A172 (cell line): ENCODE measurements around the gene NRG3. TPM values are rescaled to one million over a fixed set of nuclear protein-coding genes. Genes with fewer than 3 reads are reported as not detected.
A peak's percentile ranks its signal among the peaks of the same experiment; 100 is the strongest.
"Not testable (repeated sequence)": the region's sequence is repeated elsewhere in the genome, so short reads cannot be mapped to it uniquely, and the experiment has no call there.

Experiments
- DNase-seq: peaks from one replicate; pipeline ENCODE4 v3.0.0-alpha.2; 2015; ENCODE audit warnings: low spot score
- total RNA-seq: library from RNA; depleted of rRNA; stranded (reverse); fragments of >200 nt; shearing (Covaris generic); gene quantifications from 2 replicates; pipeline ENCODE4 v1.2.3, GENCODE V29; 2014

Gene NRG3
- total RNA-seq, 1 experiment from 2014 or later: 0.16 TPM

DNA sequence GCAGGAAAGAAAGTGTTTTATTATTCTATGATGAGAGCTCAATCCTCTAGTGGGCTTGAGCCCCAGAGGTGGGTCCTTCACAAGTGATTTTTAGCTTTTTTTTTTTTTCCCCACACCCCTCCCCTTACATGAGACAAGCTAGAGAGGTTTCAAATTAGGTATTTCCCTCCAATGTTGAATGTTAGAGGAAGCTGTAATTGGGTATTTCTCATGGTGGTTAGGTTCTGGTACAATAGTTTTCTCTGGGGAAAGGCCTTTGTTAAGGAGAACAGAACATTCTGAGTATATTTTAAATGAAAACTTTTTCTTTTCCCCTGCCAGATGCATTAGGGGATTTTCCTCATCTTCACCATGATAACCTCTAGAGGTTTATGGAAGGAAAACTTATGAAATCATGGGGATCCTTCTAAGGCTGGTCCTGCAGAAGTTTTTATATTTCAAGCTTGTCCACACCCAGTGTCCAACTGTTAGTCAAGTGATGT is 1039.7 kb downstream of the NRG3 start:
- DNase-seq: no peak

- no peak for DNase-seq
Observed at GRCh38 chr10:82916941-82917340, 1041.9 kb downstream of the NRG3 start.

GRCh38 chr10:82918022-82918421 is 1043.0 kb downstream of the NRG3 start:
- no peak for DNase-seq

DNA sequence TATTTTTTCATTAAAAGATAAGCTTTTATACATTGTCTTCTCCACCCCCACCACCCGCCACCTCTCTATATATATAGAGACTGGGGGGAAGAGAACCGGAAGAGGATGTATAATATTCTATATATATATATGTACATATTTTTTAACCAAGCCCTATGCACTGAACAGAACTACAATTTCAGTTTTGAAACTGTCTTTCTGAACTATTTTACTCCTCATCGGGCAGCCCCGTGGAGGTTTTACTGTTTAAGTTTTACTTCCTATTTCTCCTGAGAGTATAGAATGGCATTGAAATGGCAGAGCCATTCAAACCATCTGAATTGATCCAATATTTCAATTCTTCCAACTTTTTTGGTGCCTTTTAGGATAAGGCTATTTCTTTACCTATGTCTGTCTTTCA is 1047.1 kb downstream of the NRG3 start:
- no peak for DNase-seq

DNA sequence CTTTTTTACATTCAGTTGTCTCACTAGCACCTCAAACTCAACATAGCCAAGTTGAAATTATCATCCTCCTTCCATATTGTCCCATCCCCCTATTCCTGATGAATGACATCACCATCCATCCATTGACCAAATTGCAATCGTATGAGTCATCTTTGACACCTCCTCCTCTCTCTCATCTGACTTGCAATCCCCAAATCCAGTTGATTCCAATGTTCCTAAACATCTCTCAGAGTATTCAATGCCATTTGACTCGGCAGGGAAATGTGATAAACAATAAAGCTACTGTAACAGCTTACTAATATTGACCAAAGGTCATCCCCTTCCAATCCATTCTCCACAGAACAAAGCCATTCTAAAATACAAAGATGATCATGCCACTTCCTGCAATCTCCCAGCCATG is 1047.8 kb downstream of the NRG3 start:
- DNase-seq: peak; percentile 34

GRCh38 chr10:82924711-82925110 is 1049.7 kb downstream of the NRG3 start:
- DNase-seq: no peak

DNA sequence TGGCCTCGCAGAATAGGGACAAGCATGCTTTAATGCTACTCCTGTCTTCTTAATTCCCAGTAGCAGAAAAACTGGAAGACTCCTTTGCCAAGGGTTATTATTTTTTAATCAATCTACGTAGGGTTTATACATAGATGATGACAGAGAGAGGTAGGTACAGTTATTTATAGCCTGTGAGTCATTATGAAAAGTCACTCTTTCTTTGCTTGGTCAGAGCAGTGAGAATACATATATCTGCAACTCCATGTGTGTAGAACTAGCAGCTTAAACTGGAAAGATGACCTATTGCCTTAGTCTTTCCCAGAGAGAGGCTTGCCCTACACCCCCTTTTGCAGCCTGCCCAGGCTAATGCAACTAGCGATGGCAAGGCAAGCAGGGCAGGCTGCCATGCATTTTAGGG is 1050.6 kb downstream of the NRG3 start:
- peak; percentile 58 for DNase-seq

GRCh38 chr10:82932451-82932850 is 1057.5 kb downstream of the NRG3 start:
- DNase-seq: no peak

- no peak for DNase-seq
Observed at GRCh38 chr10:82934429-82934828, 1059.4 kb downstream of the NRG3 start.

GRCh38 chr10:82934947-82935346 is 1060.0 kb downstream of the NRG3 start:
- DNase-seq: no peak

DNA sequence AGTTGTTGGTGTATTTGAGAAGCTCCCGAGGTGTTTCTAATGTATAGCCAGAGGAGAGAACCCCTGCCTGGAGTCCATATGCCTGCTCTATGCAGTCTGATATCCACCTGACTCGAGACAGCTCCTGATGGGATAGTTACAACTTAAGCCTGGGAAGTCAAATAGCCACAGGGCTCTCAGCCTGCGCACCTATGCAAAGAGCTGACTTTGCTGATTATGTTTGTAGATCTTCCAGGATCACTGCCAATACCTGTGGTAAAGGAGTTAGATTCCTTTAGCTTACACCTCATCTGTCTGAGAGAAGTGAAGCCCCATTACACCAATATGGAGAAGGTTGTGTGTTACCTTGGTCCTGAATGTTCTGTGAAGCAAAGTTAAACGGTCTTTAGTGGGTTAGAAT is 1063.3 kb downstream of the NRG3 start:
- no peak for DNase-seq

DNA sequence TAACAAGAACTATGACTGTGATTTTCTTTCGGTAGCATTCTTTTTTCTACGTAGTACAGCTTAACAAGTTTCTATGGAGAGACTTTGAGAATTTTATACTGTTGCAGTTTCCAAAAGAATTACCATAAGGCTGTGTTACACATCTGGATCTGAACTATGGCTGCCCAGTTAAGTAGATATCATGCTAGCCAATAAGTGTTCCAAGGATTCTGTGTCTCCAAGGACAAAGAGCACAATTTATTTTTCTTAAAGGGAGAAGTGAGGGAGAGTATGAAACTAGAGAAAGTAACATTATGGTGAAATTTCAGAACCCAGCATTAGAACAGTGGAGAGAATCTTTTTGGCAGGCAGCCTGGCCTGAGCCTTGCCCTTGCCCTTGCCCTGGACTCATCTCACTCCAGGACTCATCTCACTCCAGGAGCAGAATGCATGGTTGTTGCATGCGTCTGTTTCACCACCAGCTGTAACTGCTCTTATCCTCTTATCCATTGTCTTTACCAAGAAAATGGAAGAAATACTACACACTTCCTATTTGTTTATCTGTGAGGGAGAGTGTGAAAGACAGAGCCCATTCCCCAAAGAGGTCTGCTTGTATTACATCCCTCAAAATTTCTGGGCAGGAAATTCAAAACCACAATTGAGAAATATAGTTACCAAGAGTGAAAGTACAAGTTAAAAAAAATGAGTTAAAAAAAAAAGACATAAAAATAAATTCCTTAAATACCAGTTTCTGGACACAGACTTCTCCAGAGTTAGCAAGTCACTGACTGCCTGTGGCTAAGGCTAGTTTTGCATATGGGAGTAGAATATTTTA is 1067.5 kb downstream of the NRG3 start:
- peak; percentile 38 for DNase-seq

- no peak for DNase-seq
Observed at GRCh38 chr10:82943142-82943541, 1068.1 kb downstream of the NRG3 start.

GRCh38 chr10:82949816-82950575 is 1075.0 kb downstream of the NRG3 start:
- DNase-seq: no peak

- DNase-seq: no peak
Observed at GRCh38 chr10:82953331-82953730, 1078.3 kb downstream of the NRG3 start.

DNA sequence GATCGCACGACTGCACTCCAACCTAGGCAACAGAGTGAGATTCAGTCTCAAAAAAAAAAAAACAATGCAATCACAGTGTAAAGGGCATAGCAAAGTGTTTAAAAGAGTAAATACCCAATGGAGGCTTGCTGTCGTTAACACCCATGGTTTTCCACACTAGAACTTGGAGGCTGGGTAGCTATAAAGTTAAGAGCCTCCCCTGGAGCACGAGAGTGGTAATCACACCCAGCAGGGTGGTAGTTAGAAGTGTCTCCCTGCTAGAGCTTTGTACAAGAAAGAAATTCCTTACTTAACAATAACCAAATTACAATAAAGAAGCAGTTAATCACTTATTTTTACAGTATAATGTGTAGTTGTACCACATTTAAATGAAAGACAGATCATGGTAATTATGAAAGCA is 1078.9 kb downstream of the NRG3 start:
- DNase-seq: no peak

DNA sequence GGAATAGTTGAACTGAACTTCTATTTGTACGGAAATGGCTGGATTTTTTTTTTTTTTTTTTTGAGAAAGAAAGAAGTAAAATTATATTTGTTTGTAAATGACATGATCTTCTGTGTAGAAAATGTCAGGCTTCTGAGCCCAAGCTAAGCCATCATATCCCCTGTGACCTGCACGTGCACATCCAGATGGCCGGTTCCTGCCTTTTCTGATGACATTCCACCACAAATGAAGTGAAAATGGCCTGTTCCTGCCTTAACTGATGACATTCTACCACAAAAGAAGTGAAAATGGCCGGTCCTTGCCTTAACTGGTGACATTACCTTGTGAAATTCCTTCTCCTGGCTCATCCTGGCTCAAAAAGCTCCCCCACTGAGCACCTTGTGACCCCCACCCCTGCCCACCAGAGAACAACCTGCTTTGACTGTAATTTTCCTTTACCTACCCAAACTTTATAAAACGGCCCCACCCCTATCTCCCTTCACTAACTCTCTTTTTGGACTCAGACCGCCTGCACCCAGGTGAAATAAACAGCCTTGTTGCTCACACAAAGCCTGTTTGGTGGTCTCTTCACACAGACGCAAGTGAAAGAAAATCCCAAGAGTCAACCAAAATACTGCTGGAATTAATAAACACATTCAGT is 1085.5 kb downstream of the NRG3 start:
- not testable (repeated sequence) for DNase-seq

- DNase-seq: no peak
Observed at GRCh38 chr10:82961864-82962263, 1086.9 kb downstream of the NRG3 start.

GRCh38 chr10:82966130-82966529 is 1091.1 kb downstream of the NRG3 start:
- no peak for DNase-seq

- DNase-seq: no peak
Observed at GRCh38 chr10:82968533-82968932, 1093.5 kb downstream of the NRG3 start.

GRCh38 chr10:82969405-82969804 is 1094.4 kb downstream of the NRG3 start:
- DNase-seq: peak; percentile 49

GRCh38 chr10:82980321-82980720 is 1105.3 kb downstream of the NRG3 start:
- no peak for DNase-seq
